WERI-Rb-1 (cell line): ENCODE results near the gene WBP11.
"Not testable (repeated sequence)": the region's sequence is repeated elsewhere in the genome, so short reads cannot be mapped to it uniquely, and the experiment has no call there.

ENCODE experiments used
- DNase-seq: peaks from one replicate; pipeline ENCODE4 v3.0.0-alpha.2; 2020
- H3K27ac ChIP-seq: fragments of 250-450 bp; sonication (Bioruptor Pico); 2 replicates; pipeline ENCODE4 v1.5.1; 2020; ENCODE audit warnings: mild to moderate bottlenecking, moderate library complexity
- H3K27me3 ChIP-seq: fragments of 250-450 bp; sonication (Bioruptor Pico); 2 replicates; pipeline ENCODE4 v1.5.1; 2021; ENCODE audit warnings: mild to moderate bottlenecking, low read depth, moderate library complexity; ENCODE audit not compliant: insufficient read depth, severe bottlenecking
- H3K36me3 ChIP-seq: fragments of 250-450 bp; sonication (Bioruptor Pico); 2 replicates; pipeline ENCODE4 v1.5.1; 2020; ENCODE audit warnings: mild to moderate bottlenecking, moderate library complexity
- H3K4me3 ChIP-seq: 2 replicates; pipeline ENCODE4 v1.5.1; 2011; ENCODE audit warnings: low read depth, mild to moderate bottlenecking, control low read depth, low read length
- H3K9me3 ChIP-seq: fragments of 250-450 bp; sonication (Bioruptor Pico); 2 replicates; pipeline ENCODE4 v1.5.1; 2021; ENCODE audit warnings: mild to moderate bottlenecking, moderate library complexity; ENCODE audit not compliant: severe bottlenecking
- CTCF ChIP-seq: IDR thresholded peaks from 2 replicates; pipeline ENCODE4 v1.5.1; 2011; ENCODE audit warnings: low read depth, mild to moderate bottlenecking, control low read depth, inconsistent platforms, low read length

The WBP11 gene

GRCh38 chr12:14765398-14765797 lies 37.9 kb downstream of the WBP11 start:
- DNase-seq, result no peak
- Histone ChIP-seq H3K27me3 (no peaks in the 10 kb centered on the region), H3K27ac (no peak overlapping the region), H3K36me3 (peaks cover 13% of the 10 kb centered on the region), H3K9me3 (peaks cover 5% of the 10 kb centered on the region), H3K4me3 (no peak overlapping the region)
- TF ChIP-seq CTCF, result no peak

GRCh38 chr12:14759711-14760280 lies 43.5 kb downstream of the WBP11 start:
- not testable (repeated sequence) for DNase-seq, H3K27ac ChIP-seq, H3K4me3 ChIP-seq, H3K9me3 ChIP-seq, H3K36me3 ChIP-seq, H3K27me3 ChIP-seq

GRCh38 chr12:14756334-14757143 lies 46.7 kb downstream of the WBP11 start:
- Histone ChIP-seq H3K4me3 (no peak overlapping the region), H3K36me3 (no peaks in the 10 kb centered on the region), H3K9me3 (no peaks in the 10 kb centered on the region), H3K27ac (no peak overlapping the region), H3K27me3 (no peaks in the 10 kb centered on the region)
- DNase-seq, result peak; percentile 26
- TF ChIP-seq CTCF, result peak; percentile 38; the same call in 1 of the 2 replicates

GRCh38 chr12:14751986-14752385 lies 51.3 kb downstream of the WBP11 start:
- TF ChIP-seq CTCF, result no peak
- no peak for DNase-seq
- H3K36me3 ChIP-seq, result no peaks in the 10 kb centered on the region
- H3K27me3 ChIP-seq, result no peaks in the 10 kb centered on the region
- no peaks in the 10 kb centered on the region for H3K9me3 ChIP-seq
- H3K27ac ChIP-seq, result no peak overlapping the region
- H3K4me3 ChIP-seq, result no peak overlapping the region

GRCh38 chr12:14743061-14743460 lies 60.2 kb downstream of the WBP11 start:
- no peak for TF ChIP-seq CTCF
- no peak overlapping the region for H3K27ac ChIP-seq
- no peak overlapping the region for H3K4me3 ChIP-seq
- peaks cover 11% of the 10 kb centered on the region for H3K9me3 ChIP-seq
- H3K36me3 ChIP-seq, result no peaks in the 10 kb centered on the region
- H3K27me3 ChIP-seq, result no peaks in the 10 kb centered on the region
- DNase-seq, result no peak

GRCh38 chr12:14741942-14742341 lies 61.3 kb downstream of the WBP11 start:
- H3K9me3 ChIP-seq, result peaks cover 11% of the 10 kb centered on the region
- no peak for TF ChIP-seq CTCF
- H3K27ac ChIP-seq, result no peak overlapping the region
- no peak for DNase-seq
- no peak overlapping the region for H3K4me3 ChIP-seq
- H3K36me3 ChIP-seq, result no peaks in the 10 kb centered on the region
- no peaks in the 10 kb centered on the region for H3K27me3 ChIP-seq
